ENCODE data around the gene SERINC5.
"Not testable (repeated sequence)": the region's sequence is repeated elsewhere in the genome, so short reads cannot be mapped to it uniquely, and the experiment has no call there.

The SERINC5 gene

DNA sequence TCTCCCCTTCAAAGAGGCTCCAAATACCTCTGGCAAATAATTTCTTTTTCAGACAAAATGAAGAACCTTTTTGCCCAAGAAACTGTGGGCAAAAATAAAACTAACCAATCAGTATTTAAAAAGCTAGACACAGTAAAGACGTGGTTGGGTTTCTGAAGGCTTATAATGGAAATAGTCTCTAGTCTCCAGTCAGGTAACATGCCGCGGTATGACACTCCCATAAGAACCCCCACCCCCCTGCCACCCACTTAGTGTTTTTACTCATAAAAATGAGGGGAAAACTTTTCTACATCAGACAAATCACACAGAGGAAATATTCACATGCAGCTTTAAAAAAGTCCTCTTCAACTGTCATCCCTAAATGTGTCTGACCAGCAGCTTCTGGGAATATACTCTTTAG is 115.4 kb downstream of the SERINC5 start:
- ChIA-PET CTCF (interaction anchor here (1.3 to 1.4 kb wide), 2 partner anchors 15 to 57 kb away, joined by 3 to 4 read pairs; no protein-coding TSS in a partner anchor), POLR2A (no interaction called here)
- no peak overlapping the region for H3K4me3 ChIP-seq (ENCODE audit: low read depth, low read length)
- no peak for DNase-seq (ENCODE audit: low read depth, low spot score)
- no peak for TF ChIP-seq CTCF (IDR thresholded peaks at IDR 0.05; ENCODE audit: insufficient read depth, low read length, missing control alignments)

DNA sequence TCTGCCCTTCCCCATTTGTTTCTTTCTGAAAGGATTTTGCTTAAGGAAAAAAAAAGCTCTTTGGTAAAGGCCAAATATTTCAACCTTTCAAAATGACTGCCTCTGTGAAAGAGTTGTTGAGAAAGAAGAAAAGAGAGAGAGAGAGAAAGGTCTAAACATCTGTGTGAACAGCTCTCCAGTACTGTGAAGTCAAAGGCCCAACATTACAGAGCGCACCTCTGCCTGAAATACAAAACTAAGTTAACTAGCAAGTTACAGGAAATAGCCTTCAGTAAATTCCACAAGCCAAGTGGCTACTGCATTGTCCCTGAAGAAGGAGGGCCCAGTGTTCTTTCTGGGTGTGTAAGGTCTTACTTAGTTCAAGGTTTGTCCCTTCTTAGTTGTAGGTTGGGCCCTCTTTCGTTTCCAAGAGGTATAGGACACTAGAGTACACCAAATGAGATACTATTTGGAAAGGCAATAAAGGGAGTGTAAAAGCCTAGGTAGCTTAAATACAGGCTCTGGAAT is 116.3 kb downstream of the SERINC5 start:
- no peak overlapping the region for H3K4me3 ChIP-seq (ENCODE audit: low read depth, low read length)
- no peak for DNase-seq (ENCODE audit: low read depth, low spot score)
- ChIA-PET POLR2A (no interaction called here), CTCF (interaction anchor here (0.6 kb wide), 1 partner anchor 541 kb away, joined by 3 read pairs; no protein-coding TSS in a partner anchor)
- no peak for TF ChIP-seq CTCF (IDR thresholded peaks at IDR 0.05; ENCODE audit: insufficient read depth, low read length, missing control alignments)

DNA sequence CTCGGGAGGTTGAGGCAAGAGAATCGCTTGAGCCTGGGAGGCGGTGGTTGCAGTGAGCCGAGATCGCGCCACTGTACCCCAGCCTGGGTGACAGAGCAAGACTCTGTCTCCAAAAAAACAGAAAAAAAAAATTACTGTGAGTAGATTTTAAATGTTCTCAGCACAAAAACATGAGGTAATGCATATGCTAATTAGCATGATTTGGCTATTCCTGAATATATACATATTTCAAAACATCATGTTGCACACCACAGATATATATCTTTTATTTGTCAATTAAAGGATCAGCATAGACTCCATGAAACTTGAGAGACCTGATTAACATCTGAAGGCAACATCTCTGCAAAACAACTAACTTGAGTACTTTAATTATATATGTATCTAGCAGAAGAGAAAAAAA is 117.4 kb downstream of the SERINC5 start:
- no peak for DNase-seq (ENCODE audit: low read depth, low spot score)
- ChIA-PET POLR2A (no interaction called here), CTCF (no interaction called here)
- no peak overlapping the region for H3K4me3 ChIP-seq (ENCODE audit: low read depth, low read length)
- no peak for TF ChIP-seq CTCF (IDR thresholded peaks at IDR 0.05; ENCODE audit: insufficient read depth, low read length, missing control alignments)

- H3K4me3 ChIP-seq (ENCODE audit: low read depth, low read length); POLR2A ChIA-PET; DNase-seq (ENCODE audit: low read depth, low spot score): not testable (repeated sequence)
- CTCF ChIA-PET, result interaction anchor here (1.5 kb wide), 1 partner anchor 10 kb away, joined by 4 read pairs; no protein-coding TSS in a partner anchor
Measured at GRCh38 chr5:80136798-80137197, 119.0 kb downstream of the SERINC5 start.

GRCh38 chr5:80134876-80135275 is 121.0 kb downstream of the SERINC5 start:
- DNase-seq (ENCODE audit: low read depth, low spot score), result no peak
- no peak for TF ChIP-seq CTCF (IDR thresholded peaks at IDR 0.05; ENCODE audit: insufficient read depth, low read length, missing control alignments)
- POLR2A ChIA-PET, result interaction anchor here (0.6 kb wide), 1 partner anchor 65 kb away, joined by 3 read pairs; no protein-coding TSS in a partner anchor

DNA sequence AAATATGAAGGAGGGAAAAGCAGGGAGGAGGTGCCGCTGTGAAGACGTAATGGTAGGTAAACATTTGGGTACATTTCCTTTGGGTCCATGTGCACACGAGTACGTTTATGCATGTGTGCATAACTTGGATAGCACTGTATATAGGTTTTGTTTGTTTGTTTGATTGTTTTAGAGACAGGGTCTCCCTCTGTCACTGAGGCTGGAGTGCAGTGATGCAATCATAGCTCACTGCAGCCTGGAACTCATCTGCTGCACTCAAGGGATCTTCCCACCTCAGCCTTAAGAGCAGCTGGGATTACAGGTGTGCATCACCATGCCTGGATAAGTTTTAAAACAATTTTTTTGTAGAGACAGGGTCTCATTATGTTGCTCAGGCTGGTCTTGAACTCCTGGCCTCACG is 126.7 kb downstream of the SERINC5 start:
- no peak for DNase-seq (ENCODE audit: low read depth, low spot score)
- ChIA-PET CTCF (interaction anchor here (0.6 kb wide), 1 partner anchor 176 kb away, joined by 3 read pairs; no protein-coding TSS in a partner anchor), POLR2A (no interaction called here)
- no peak for TF ChIP-seq CTCF (IDR thresholded peaks at IDR 0.05; ENCODE audit: insufficient read depth, low read length, missing control alignments)
- no peak overlapping the region for H3K4me3 ChIP-seq (ENCODE audit: low read depth, low read length)

More at GRCh38 chr5:80134876-80135275, 121.0 kb downstream of the SERINC5 start:
- CTCF ChIA-PET, result interaction anchor here (1.3 kb wide), 1 partner anchor 44 kb away, joined by 3 read pairs; no protein-coding TSS in a partner anchor
- H3K4me3 ChIP-seq (ENCODE audit: low read depth, low read length), result no peak overlapping the region

DNA sequence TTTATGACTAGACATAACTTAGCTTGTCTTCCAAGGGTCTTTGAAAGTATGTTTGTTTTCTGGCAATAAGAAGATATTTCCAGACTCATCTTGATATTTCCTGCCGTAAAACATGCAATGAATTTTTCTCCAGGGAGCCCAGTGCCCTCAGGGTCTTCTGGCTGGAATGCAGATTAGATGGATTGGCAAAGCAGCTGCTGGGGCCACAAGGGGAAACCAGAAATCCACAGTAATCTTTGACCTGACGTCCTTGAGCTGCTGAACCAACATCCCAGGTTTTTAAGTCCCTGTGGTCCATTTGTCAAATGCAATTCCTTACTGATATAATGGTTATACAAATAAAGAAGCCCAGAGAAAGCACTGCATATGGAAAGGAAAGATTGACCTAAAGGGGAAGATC is 127.7 kb downstream of the SERINC5 start:
- no peak for TF ChIP-seq CTCF (IDR thresholded peaks at IDR 0.05; ENCODE audit: insufficient read depth, low read length, missing control alignments)
- H3K4me3 ChIP-seq (ENCODE audit: low read depth, low read length), result no peak overlapping the region
- ChIA-PET CTCF (no interaction called here), POLR2A (no interaction called here)
- DNase-seq (ENCODE audit: low read depth, low spot score), result no peak
